GM23248 (cell line): ENCODE results near the gene KRT80.

Experiments
- EZH2 ChIP-seq: fragments of 200-600 bp; sonication (generic); IDR thresholded peaks from 2 replicates; pipeline ENCODE4 v1.6.1; 2018; ENCODE audit warnings: antibody characterized with exemption, mild to moderate bottlenecking; ENCODE audit not compliant: insufficient read depth, poor library complexity, severe bottlenecking
- EZH2phosphoT487 ChIP-seq: fragments of 200-600 bp; sonication (generic); IDR thresholded peaks from 2 replicates; pipeline ENCODE4 v1.6.1; 2018; ENCODE audit warnings: antibody characterized with exemption, moderate library complexity, mild to moderate bottlenecking, low read depth; ENCODE audit not compliant: insufficient read depth

GRCh38 chr12:52189376-52190174 is 2.2 kb downstream of the KRT80 start:
- TF ChIP-seq EZH2phosphoT487 (no peak), EZH2 (no peak)
